NCI-H187 (cell line): ENCODE data around the gene MAGEA6.
"Not testable (repeated sequence)": the region's sequence is repeated elsewhere in the genome, so short reads cannot be mapped to it uniquely, and the experiment has no call there.

Experiments used
- DNase-seq, 2 experiments: peaks; one replicate each; lab custom pipeline; 2025; lab: John Stamatoyannopoulos, UW

MAGEA6 gene

DNA sequence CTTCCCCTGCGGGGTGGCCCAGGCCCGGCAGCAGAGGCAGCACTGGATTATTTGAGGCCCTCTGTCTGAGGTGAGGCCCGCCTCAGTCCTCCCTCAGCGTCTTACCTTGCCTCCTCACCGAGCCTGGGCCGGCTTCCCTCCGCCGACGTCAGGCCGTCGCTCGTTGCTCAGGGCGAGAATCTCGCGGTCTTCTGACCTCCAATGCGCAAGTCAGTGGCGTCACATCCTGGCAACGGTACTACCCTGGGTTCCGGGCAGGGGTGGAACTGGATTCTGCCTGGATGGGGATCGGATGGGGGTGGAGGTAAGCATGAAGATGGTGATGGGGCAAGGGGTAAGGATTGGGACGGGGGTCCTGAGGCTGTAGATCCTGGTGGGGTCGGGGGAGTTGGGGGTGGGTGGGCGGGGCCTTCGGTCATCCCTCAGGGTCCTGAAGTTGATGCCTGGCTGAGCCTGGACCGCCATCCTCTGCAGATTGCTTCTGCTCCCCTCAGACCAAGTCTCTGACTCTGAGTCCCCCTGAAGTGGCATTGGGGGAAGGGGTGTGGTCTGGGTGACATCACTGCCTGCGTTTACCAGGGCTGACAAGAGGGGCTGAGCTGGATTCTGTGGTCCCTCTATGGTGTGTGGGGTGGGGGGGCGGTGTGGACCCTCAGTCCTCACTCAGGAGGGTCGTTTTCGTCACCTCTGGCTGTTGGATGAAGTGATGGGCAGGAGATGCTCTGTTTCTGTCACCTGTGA, at the start of gene MAGEA6:
Gene MAGEA6 (minus strand): TSS at position 141 of the 741 bp plus-strand sequence. CDS start 2,039 bp downstream, outside the sequence.
- DNase-seq = not testable (repeated sequence)

DNA sequence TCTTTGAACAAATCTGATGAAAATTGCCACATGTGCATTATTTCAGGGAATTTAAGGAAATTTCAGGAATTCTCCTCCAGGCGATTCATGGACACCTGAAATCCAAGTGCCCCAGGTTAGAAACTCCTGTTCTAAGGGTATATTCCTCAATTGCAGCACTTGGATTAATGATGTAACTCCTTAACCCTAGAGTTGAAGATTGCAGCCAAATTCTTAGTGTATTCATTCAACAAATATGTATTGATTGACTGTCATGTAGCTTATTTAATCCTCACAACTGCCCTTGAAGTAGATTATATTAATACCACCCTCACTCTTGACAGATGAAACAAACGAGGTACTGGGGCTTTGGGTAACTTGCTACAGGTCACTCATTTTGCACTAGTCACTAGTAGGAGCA, 49.8 kb upstream of the MAGEA6 start:
- no peak for DNase-seq

GRCh38 chrX:152818356-152818755, 48.9 kb upstream of the MAGEA6 start:
- DNase-seq = no peak

DNA sequence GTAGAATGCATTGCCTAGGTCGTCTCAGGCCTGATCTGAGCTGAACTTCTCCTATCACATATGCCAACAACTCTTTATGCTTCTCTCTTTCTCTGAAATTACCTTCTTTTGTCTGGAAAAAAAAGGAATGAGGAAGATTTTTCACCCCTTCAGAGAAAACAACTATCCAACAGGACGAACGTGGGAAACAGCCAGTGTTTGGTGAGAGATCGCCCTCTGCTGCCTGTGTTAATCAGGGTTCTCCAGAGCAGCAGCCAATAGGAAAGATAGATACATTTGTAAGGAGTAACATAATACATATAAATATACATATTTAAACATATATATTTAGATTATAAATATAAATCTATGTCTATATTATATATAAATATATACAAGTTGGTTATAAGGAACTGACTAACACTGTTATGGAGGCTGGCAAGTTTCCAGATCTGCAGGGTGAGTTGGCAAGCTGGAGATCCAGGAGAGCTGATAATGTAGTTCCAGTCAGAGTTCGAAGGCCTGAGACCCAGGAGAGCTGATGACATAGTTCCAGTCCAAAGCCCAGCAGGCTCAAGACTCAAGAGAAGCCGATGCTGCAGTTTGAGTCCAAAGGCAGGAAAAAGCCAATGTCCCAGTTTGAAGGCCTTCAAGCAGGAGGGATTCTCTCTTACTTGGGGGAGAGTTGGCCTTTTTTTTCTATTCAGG, 47.7 kb upstream of the MAGEA6 start:
- no peak for DNase-seq

DNA sequence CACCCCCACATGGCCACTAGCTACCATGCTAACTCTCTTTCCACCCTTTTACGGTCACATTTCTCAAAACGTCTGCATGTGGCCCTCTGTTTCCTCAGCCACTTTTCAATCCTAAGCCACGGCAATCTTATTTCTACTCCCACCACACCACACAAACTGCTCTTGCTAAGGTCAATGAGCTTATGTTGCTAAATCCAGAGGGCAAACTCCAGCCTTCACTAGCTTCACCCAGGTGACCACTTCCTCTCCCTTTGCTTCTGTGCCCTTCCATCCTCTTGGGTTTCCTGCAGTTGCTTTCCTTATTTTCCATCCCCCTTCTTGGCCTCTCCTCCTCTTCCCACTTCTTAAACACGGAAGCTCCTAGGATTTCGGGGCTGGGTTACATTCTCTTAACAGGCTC, 44.6 kb upstream of the MAGEA6 start:
- no peak for DNase-seq

DNA sequence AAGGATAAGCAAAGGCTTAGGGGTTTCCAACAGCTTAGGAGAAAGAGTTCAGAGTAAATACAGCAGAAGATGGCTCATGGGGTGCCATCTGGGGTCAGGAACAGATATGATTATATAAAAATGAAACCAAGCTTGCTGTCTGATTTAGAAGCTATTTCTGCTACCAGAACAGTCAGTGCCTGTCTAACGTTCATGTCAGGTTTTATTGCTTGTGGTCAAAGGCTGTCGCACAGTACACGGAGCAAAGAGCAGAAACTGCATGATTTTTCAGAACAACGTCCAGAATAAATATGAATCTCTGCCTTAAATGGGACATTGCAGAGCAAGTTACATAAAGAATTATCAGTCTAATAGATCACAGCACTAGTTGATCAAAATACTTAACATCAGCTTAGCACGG, 43.7 kb upstream of the MAGEA6 start:
- no peak for DNase-seq

GRCh38 chrX:152810403-152810802, 40.9 kb upstream of the MAGEA6 start:
- no peak for DNase-seq

GRCh38 chrX:152806035-152806434, 36.5 kb upstream of the MAGEA6 start:
- no peak for DNase-seq

- DNase-seq = no peak
Observed at GRCh38 chrX:152798945-152799344, 29.5 kb upstream of the MAGEA6 start.

DNA sequence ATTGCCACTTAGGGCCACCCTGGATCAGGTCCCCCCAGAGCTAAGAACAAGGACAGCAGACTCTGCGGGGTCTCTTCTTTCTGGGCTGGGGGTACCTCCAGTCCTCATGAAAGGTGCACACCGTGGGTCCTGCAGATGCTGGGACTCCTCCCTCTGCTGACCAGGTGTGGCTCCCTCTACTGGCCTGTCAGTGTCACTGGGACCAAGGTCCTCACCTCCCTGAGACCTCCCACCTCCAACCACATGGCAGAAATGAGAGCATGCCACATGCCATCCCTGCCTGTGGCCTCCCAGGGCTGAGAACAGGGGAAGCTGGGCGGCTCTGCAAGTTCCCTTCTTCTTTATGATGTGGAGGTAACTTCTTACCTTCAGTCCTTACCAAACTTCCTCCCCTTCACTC, 17.6 kb upstream of the MAGEA6 start:
- DNase-seq = not testable (repeated sequence)

- DNase-seq = not testable (repeated sequence)
Observed at GRCh38 chrX:152766562-152766961, 2.9 kb downstream of the MAGEA6 start.

DNA sequence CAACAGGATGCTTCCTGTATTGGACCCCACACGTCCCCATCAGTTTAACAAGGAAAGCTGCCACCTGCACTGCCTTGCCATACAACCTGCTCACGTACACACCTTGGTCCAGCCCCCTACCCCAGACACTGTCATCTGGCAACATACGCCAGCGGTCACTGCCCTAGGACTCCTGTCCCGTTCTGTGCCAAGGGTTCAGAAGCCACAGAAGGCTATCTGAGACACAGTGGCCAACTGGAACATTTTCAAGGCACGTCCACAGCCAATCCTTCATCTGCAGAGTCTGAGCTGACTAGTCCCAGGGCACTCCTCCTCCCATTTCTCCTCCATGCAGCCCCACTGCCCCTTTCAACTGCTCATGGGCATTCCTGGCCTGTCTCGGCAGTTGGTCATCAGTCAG, 7.9 kb downstream of the MAGEA6 start:
- DNase-seq = not testable (repeated sequence)

DNA sequence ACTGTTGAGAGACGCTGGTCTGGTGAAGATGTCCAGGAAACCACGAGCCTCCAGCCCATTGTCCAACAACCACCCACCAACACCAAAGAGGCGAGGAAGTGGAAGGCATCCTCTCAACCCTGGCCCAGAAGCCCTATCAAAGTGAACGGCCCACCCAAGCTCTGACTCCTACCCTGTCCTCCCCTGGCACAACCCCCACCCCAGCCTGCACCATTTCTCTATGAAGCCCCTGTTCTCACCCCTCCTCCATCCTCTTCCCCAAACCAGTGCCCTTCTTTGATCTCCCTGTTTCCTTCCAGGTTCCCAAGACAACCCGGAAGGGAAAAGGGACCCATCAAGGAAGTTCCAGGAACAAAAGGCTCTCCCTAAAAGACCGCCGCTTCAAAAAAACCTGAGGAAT, 9.9 kb downstream of the MAGEA6 start:
- not testable (repeated sequence) for DNase-seq

DNA sequence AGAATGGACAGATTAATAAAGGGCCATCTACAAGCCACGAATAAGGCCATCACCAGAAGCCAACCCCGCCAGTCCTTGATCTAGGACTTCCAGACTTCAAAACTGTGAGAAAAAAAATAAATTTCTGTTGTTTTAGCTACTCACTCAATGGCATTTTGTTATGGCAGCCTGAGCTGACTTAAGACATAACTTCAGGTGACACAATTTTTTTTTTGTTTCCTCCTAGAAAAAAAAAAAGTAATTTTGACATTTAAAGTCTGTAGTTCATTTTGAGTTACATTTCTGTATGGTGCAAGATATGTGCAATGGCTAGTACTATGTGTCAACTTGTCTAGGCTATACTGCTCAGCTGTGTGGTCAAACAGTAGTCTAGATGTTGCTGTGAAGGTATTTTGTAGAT, 10.6 kb downstream of the MAGEA6 start, which contains the start of gene CSAG3:
Gene CSAG3 (plus strand): TSS at position 301 of the 400 bp plus-strand sequence.
- not testable (repeated sequence) for DNase-seq

DNA sequence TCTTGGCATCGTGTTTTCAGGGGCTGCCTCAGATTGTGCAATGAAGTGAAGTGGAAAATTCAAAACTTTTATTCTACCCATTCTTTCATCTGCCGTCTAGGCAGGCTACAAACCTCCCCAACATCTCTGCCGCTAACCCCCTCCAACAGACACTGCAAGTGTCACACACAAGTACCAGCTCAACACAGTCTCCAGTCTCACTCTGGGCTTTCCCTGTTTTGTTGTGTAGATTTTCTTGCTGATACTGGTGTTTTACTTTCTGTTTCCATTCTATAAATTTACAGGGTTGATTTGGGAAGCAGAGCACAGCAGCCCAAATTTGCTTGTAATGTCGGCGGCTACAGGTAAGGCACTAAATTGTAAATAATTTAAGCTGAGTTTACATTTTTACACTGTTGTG, 14.6 kb downstream of the MAGEA6 start:
- not testable (repeated sequence) for DNase-seq

DNA sequence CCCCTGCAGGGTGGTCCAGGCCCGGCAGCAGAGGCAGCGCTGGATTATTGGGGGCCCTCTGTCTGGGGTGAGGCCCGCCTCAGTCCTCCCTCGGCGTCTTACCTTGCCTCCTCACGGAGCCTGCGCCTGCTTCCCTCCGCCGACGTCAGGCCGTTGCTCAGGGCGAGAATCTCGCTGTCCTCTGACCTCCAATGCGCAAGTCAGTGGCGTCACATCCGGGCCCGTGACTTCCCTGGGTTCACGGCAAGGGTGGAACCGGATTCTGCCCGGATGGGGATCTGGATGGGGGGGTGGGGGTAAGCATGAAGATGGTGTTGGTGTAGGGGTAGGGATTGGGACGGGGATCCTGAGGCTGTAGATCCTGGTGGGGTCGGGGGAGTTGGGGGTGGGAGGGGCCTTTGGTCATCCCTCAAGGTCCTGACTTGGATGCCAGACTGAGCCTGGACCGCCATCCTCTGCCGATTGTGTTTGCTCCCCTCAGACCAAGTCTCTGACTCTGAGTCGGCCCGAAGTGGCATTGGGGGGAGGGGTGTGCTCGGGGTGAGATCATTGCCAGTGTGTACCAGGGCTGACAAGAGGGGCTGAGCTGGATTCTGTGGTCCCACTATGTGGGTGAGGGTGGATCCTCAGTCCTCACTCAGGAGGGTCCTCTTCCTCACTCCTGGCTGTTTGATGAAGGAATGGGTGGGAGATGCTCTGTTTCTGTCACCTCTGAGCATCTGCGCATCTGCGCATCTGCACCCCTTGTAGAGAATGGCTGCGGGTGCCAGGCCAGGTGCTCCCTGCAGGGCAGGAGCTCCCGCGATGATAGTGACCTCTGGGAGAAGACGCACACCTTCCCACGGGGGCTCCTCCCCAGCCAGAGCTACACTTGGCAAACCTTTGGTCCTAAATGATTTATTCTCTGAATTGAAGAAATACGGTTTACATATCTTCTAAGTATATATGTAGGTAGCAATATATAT, 15.5 kb downstream of the MAGEA6 start, which contains the start of gene MAGEA2:
Gene MAGEA2 (minus strand): TSS at position 157 of the 965 bp plus-strand sequence. CDS start 2,479 bp downstream, outside the sequence.
- DNase-seq = not testable (repeated sequence)

DNA sequence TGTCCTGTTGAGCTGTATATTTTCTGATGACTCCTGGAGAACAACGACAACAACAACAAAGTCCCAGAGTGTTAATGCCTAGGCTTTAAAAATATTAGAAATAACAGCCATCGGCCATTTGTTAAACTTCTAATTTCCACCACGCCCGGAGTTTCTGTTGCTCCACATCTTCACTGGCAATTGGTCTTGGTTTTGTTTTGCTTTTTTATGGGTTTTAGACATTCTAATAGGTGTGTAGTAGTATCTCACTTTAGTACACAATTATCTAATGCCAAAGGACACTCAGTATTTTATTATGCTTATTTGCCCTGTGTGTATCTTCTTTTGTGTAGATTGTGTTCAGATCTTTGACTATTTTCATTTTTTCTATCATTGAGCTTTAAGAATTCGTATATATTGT, 30.9 kb downstream of the MAGEA6 start:
- no peak for DNase-seq

- DNase-seq = not testable (repeated sequence)
Observed at GRCh38 chrX:152736528-152736927, 33.0 kb downstream of the MAGEA6 start.

GRCh38 chrX:152735860-152736511, 33.5 kb downstream of the MAGEA6 start:
- DNase-seq = no peak

- DNase-seq = no peak
Observed at GRCh38 chrX:152735101-152735500, 34.4 kb downstream of the MAGEA6 start.

GRCh38 chrX:152734143-152734858, 35.2 kb downstream of the MAGEA6 start:
- DNase-seq = not testable (repeated sequence)
